HG02678 (cell line): Measurements from ENCODE around the gene HOXD3.

ENCODE experiments used
- ATAC-seq: cut with Tn5 transposase; IDR thresholded peaks from one replicate; pipeline ENCODE4 v1.9.1; 2021; ENCODE audit warnings: mild to moderate bottlenecking, moderate library complexity; ENCODE audit not compliant: unreplicated experiment

Gene HOXD3

DNA sequence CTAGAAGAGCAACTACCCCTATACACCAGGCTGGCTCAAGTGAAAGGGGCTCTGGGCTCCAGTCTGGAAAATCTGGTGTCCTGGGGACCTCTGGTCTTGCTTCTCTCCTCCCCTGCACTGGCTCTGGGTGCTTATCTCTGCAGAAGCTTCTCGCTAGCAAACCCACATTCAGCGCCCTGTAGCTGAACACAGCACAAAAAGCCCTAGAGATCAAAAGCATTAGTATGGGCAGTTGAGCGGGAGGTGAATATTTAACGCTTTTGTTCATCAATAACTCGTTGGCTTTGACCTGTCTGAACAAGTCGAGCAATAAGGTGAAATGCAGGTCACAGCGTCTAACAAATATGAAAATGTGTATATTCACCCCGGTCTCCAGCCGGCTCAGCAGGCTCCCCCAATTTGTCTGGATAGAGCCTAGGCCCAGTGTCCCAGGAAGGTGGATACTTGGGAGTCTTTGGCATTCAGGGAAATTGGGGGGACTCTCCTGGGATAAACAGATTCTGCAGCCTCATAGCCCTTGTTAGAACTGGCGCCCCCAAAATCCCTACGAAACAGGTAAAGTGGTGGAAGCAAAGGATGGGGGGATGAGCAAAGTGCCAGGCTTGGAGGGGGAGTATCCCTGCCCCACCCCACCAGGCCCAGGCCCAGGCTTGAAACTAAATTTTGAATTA lies 8.2 kb upstream of the HOXD3 start:
- ATAC-seq: no peak

- no peak for ATAC-seq
Observed at GRCh38 chr2:176149481-176149938, 7.6 kb upstream of the HOXD3 start.

DNA sequence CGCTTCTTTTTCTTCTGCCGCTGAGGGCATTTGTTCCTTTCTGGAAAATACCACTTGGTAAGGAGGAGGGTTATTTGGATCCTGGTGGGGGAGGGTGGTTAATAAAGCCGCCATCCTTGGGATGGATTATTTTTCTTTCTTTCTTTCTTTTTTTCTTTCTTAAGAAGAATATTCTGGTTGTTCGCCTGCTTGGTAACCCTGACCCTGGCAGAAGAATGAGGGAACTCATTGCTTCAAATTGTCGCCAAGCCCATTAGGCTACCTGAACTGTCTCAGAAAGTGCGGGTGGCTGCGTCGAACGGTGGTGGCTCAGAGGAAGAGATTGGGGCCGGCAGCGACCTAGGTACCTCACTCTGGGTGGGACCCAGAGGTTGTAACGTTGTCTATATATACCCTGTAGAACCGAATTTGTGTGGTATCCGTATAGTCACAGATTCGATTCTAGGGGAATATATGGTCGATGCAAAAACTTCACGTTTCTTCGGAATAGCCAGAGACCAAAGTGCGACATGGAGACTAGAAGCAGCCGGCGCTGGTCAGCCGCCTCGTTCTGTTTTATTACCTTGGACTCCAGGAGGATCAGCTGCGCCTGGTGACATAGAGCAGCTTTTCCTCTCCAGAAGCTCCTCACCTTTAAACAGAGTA lies 7.0 kb upstream of the HOXD3 start:
- no peak for ATAC-seq

DNA sequence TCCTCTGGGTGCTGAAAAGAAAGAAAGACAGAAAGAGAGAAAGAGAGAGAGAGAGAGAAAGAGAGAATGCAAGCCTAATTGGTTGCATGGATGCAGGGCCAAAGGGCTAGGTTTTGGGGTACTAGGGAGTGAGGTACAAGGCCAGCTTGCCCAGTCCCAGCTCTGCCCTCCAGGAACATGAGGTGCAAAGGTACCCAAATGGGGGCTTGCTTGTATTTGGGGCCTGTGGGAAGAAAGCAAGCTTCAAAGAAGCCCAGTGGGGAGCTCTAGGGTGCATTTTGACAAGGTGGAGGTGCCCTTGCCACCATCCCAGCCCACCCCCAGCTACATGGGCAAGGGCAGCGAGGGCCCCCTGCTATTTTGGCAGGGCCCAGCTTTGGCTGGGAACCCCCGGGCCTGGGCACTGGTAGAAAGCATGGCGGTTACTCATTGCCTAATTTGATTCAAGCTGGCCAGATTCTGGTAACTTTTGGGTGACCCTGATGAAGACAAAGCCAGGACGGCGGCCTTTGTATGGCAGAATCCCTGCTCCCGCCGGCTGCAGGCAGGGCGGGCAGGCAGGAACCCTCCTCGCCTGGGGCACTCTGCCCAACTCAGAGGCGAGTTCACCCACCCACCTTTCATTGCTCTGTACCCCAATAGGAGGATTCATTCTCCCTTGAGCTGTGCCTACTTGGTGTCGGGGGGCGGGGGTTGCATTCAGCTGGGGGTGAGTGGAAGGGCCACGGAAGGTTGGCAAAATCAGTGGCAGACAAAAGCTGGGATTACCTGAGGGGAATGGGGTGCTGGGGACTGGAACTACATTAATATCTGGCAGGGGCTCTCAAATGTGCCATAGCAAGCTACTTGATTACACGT lies 6.3 kb upstream of the HOXD3 start:
- ATAC-seq: no peak

GRCh38 chr2:176151442-176152287 lies 5.4 kb upstream of the HOXD3 start, which contains the start of gene HOXD4:
HOXD4 (plus strand) TSS chr2:176151550; CDS start chr2:176151634, 84 bp downstream.
- ATAC-seq: no peak

DNA sequence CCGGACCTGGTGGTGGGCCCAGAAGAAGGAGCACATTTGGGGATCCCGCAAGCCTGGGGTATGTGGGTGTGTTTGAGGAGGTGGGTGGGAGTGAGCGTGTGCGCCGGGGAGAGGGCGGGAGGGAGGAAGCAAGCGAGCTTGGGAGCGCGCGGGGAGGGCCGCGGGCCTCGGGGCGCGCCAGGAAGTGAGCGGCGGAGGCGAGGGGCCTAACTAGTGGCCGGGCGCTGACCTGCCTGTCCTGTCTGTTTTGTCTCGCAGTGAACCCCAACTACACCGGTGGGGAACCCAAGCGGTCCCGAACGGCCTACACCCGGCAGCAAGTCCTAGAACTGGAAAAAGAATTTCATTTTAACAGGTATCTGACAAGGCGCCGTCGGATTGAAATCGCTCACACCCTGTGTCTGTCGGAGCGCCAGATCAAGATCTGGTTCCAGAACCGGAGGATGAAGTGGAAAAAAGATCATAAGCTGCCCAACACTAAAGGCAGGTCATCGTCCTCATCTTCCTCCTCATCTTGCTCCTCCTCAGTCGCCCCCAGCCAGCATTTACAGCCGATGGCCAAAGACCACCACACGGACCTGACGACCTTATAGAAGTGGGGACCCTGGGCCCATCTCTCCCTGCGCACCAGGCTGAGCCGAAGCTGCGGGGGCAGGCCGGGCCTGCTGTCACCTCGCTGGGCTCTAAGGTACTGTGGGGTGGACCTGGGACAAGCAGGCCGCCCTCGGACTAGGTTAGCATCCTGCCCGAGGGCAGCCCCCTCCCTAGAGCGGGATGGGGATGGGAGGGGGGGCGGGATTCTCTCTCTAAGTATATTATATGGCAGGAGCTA lies 4.5 kb upstream of the HOXD3 start:
- ATAC-seq: no peak

DNA sequence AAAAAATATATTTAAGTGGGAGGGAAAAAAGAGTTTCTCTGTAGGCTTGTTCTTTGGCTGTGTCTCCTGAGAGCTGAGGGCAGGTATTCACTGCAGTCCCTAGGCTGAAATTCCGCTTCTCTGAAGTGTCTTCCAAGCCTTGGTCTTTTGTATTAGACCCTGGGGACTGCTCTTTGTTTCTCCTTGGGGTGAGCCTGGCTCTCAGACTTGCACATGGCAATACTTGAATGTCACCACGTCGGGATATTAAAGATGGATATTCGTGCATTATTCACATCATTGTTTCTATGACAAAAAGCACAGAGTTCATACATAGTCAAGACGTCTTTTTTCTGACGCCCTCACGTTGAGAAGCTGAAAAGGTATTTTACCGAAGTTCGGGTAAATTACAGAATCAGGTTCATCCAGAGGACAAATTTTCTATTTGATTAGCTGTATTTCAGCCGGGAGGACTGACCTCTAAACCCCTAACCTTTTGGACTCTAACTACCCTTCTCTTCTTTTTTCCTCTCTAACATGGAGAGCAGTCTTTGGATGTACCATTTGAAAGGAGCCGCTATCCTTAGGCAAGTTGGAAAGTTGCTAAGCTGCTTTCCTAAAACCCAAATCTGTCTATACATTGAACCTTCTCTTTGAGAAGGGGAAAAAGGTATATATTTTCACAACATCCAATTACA lies 2.4 kb upstream of the HOXD3 start:
- no peak for ATAC-seq

- no peak for ATAC-seq
Observed at GRCh38 chr2:176155356-176156044, 1.6 kb upstream of the HOXD3 start.

DNA sequence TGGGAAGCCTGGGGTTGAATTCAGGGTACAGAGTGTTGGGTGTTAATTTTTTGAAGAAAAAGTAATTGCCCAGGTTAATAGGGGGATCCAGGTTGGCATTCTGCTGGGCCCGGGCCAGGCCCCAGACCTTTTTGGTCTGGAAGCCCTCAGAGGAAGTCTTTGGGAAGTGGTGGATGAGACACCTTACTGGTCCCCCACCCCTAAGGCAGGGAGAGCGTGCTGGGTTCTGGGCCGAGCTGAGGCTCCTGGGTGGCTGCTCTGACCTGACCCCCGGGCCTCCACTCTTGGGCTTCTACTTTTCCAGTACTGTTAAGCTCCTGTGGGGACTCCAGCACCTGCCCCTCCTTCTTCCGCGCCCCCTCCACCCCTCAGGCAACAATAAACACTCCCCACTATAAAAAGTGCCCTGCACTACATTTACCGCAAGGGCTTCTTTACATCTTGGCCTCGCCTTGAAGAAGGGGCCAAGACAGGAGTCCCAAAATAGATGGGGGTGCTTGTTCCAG lies 753 bp upstream of the HOXD3 start:
- no peak for ATAC-seq

DNA sequence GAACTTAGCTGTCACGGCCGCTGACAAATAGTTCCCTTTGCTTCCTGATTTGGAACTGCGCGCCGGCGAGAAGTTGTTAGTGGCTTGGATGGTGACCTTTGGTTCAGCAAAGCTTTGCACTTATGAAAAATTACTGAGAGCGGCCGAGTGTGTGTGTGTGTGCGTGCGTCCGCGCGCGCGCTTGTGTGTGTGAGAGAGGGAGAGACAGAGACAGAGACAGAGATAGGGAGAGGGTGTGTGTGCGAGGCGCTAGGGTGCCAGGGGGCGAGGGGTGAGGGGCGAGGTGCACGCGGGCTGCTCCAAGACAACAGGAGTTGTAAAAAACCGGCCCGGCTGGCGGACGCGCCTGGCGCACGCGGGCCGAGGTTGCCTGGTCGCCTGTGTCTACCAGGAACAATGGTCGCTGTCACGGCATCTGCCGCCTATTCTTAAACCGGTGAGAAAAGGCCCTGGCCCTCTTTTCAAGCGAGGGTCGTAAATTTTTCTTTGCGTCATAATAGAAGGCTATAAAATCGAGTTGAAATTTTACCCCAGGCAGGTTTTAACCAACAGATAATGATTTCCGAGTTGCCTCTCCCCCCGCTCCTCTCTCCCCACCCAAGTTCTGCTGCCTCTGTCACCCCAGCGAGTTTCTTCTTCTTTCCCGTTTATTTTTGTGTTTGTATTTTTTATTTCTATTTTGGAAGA lies 535 bp downstream of the HOXD3 start:
- ATAC-seq: no peak

DNA sequence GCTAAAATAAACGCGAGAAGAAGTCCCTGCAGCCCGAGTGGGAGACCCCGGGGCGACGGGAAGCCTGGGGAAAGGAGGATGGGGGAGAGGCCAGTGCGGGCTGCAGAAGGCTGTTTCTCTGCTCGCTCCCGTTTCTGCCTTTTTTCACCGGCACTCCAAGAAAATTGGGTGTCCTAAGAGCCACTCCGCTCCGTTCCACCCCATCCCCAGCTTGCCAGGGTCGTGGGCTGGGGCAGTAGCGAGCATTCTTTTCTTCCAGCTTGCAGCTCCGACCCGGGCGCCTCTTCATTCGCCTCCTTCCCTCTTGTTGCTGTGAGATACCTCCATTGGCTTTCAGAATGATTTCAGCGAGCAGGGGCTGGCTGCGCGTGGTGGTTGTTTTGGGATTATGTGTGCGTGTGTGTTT lies 1.1 kb downstream of the HOXD3 start:
- ATAC-seq: no peak

GRCh38 chr2:176158855-176159662 lies 2.0 kb downstream of the HOXD3 start:
- no peak for ATAC-seq

- no peak for ATAC-seq
Observed at GRCh38 chr2:176159663-176160250, 2.6 kb downstream of the HOXD3 start.

DNA sequence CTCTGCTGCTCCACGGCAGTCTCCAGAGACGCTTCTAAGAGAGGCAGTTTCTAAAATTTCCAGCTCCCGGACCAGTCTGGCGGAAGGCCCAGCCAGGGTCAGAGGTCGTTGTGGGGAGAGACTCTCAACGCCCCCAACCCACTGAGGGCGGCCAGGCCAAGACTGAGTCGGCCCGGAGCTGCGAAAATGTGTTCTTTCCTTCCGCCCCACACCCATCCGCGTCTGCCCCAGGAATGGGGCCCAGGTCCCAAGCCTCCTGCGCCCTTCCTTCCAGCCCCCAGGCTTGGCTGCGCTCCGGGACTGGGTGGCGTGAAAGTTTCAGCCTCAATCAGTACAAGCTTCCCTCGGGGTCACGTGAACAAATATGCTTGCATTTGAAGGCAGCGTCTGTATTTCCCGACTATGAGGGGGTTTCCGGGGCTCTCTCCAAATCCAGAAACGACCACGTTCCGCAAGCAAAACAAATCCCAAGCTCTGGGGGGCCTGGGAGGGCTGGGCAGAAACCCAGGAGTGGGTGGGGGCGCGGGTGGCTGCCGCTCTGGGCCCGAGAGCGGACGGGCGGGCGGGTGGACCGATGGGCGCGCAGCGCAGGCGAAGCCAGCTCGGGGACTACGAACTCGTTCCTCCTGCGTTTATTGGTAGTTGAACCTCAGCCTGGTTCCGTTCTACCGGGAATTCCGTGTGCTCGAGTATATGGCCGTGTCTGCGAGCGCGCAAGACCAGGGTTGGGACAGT lies 3.3 kb downstream of the HOXD3 start:
- ATAC-seq: no peak

DNA sequence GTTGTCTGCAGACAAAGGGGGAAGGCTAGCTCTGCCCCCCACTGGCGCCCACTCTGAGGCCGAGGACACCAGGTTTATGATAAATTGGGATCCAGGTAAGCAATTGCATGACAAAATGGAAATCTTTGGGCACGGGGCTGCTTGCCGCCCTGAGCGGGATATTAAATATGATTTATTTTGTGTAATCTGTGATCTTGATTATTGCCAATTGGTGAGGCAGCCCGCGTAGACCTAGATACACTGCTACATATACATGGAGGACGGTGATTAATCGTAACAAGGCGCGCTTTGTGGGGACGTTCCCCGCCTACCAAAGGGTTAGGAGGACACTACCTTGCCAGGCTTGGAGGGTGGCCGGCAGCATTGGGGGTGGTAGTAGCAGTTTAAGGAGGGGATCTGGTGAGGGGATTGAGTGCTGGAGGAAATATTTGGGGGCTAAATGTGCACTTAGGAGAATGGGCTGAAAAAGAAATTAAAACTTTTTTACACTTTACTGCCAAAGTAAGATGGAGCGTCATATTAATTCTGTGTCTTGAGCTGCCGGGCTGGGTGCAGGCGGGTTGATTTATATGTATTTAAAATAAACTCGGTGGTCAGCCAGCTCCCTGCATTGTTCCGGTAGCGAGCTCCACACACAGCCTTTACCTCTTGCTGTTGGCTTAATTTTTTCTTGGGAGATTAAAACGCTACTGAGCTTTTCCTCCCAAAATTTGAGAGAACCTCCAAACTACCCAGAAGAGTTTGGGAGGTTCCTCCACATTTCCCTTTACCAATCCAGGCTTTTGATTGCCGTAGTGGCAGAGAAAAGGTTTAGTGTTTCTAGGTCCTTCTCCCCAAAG lies 4.1 kb downstream of the HOXD3 start:
- no peak for ATAC-seq
